Measurements from ENCODE around the gene EGFR.

Gene EGFR

GRCh38 chr7:55059021-55059420 is 40.2 kb downstream of the EGFR start:
- no peak overlapping the region for H3K9ac ChIP-seq (ENCODE audit: low read depth, low read length)
- H3K36me3 ChIP-seq (ENCODE audit: control insufficient read depth, insufficient read depth, low read length), result no peaks in the 10 kb centered on the region
- no peaks in the 10 kb centered on the region for H3K4me1 ChIP-seq (ENCODE audit: control insufficient read depth, insufficient read depth, low read length)
- H3K4me3 ChIP-seq (ENCODE audit: low read depth, low read length), result no peak overlapping the region
- H3K9me3 ChIP-seq (ENCODE audit: control insufficient read depth, insufficient read depth, low read length), result no peaks in the 10 kb centered on the region
- no peaks in the 10 kb centered on the region for H3K27me3 ChIP-seq (ENCODE audit: control insufficient read depth, insufficient read depth, low read length)

DNA sequence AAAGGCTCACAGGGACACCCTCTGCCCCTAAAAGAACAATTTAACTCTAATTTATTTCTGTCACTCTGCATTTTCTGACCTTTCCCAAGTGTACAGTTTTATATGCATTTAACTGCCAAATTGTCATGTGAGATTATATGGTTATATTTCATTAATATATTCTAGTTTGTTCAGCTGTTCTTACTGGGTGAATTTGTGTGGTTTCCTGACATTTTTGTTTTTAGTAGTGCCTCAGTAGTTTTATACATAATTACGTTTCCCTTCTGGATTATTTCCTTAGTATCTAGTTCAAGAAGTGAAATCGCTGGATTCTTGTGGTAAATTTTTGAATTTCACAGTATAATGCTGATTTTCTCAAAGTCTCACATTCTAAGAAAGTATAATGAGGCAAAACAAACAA is 41.3 kb downstream of the EGFR start:
- Histone ChIP-seq H3K4me1 (ENCODE audit: control insufficient read depth, insufficient read depth, low read length) (no peaks in the 10 kb centered on the region), H3K27me3 (ENCODE audit: control insufficient read depth, insufficient read depth, low read length) (no peaks in the 10 kb centered on the region), H3K9me3 (ENCODE audit: control insufficient read depth, insufficient read depth, low read length) (no peaks in the 10 kb centered on the region), H3K9ac (ENCODE audit: low read depth, low read length) (no peak overlapping the region), H3K4me3 (ENCODE audit: low read depth, low read length) (no peak overlapping the region), H3K36me3 (ENCODE audit: control insufficient read depth, insufficient read depth, low read length) (no peaks in the 10 kb centered on the region)

GRCh38 chr7:55060636-55061022 is 41.8 kb downstream of the EGFR start:
- peaks cover 4% of the 10 kb centered on the region for H3K4me1 ChIP-seq (ENCODE audit: control insufficient read depth, insufficient read depth, low read length)
- no peak overlapping the region for H3K4me3 ChIP-seq (ENCODE audit: low read depth, low read length)
- H3K9ac ChIP-seq (ENCODE audit: low read depth, low read length), result no peak overlapping the region
- H3K36me3 ChIP-seq (ENCODE audit: control insufficient read depth, insufficient read depth, low read length), result no peaks in the 10 kb centered on the region
- H3K9me3 ChIP-seq (ENCODE audit: control insufficient read depth, insufficient read depth, low read length), result no peaks in the 10 kb centered on the region
- H3K27me3 ChIP-seq (ENCODE audit: control insufficient read depth, insufficient read depth, low read length), result no peaks in the 10 kb centered on the region

DNA sequence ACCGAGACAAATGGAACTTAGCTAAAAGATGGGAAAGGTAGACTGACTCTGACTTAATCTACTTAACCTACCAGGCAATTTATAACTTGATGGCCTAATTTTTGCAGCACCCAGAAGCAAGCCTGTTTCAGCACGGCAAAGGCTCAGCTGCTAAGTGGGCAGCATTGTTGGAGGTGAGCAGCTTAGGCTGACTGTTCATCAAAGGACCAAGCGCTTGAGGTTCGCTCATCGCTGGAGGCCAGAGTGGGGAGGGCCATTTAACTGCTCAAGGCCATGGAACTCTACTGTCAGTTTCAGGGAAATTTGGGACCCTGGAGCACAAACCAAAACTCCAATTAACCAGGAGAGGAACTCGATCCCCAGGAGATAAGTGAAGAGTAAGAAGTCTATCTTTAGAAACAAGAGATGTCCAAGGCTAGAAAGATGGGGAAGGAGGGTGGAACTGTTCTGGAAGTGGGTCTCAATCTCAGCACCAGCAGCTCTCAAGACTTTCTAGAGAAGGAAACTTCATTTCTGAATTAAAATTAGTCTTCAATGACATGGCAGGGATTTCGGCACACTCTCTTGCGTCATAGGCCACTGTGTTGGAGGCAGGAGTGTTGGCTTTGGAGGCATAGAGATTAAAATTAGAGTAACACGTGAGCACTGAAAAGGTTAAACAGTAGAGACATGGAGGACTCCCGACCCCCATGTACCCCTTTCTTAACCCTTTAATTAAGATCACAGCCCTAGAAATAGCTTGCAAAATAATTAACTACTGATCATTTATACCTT is 43.1 kb downstream of the EGFR start:
- H3K36me3 ChIP-seq (ENCODE audit: control insufficient read depth, insufficient read depth, low read length), result no peaks in the 10 kb centered on the region
- H3K4me1 ChIP-seq (ENCODE audit: control insufficient read depth, insufficient read depth, low read length), result peaks cover 13% of the 10 kb centered on the region
- no peak overlapping the region for H3K9ac ChIP-seq (ENCODE audit: low read depth, low read length)
- no peak overlapping the region for H3K4me3 ChIP-seq (ENCODE audit: low read depth, low read length)
- H3K9me3 ChIP-seq (ENCODE audit: control insufficient read depth, insufficient read depth, low read length), result no peaks in the 10 kb centered on the region
- no peaks in the 10 kb centered on the region for H3K27me3 ChIP-seq (ENCODE audit: control insufficient read depth, insufficient read depth, low read length)

- Histone ChIP-seq H3K9ac (ENCODE audit: low read depth, low read length) (no peak overlapping the region), H3K36me3 (ENCODE audit: control insufficient read depth, insufficient read depth, low read length) (no peaks in the 10 kb centered on the region), H3K4me3 (ENCODE audit: low read depth, low read length) (no peak overlapping the region), H3K9me3 (ENCODE audit: control insufficient read depth, insufficient read depth, low read length) (no peaks in the 10 kb centered on the region), H3K4me1 (ENCODE audit: control insufficient read depth, insufficient read depth, low read length) (peaks cover 15% of the 10 kb centered on the region), H3K27me3 (ENCODE audit: control insufficient read depth, insufficient read depth, low read length) (no peaks in the 10 kb centered on the region)
Measured at GRCh38 chr7:55063061-55063460, 44.2 kb downstream of the EGFR start.

DNA sequence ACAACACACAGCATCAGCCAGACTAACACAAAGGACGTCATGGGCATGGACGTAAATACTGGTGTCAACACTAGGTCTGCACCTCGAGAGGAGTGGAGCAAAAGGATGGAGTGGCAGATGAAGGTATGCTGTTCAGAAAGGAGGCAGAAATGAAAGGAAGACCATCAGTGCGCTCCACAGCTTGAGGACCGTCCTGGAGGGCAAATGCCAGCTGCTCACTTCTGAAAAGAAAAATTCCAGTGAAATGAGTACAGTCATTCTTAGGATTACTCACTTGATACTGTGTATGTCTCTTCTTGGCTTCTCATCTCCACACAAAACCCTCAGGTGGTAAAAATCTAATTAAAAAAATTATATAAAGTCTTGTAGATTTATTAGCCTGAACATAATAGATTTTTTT is 44.8 kb downstream of the EGFR start:
- H3K4me3 ChIP-seq (ENCODE audit: low read depth, low read length), result no peak overlapping the region
- no peaks in the 10 kb centered on the region for H3K27me3 ChIP-seq (ENCODE audit: control insufficient read depth, insufficient read depth, low read length)
- no peaks in the 10 kb centered on the region for H3K9me3 ChIP-seq (ENCODE audit: control insufficient read depth, insufficient read depth, low read length)
- no peak overlapping the region for H3K9ac ChIP-seq (ENCODE audit: low read depth, low read length)
- H3K4me1 ChIP-seq (ENCODE audit: control insufficient read depth, insufficient read depth, low read length), result peaks cover 15% of the 10 kb centered on the region
- no peaks in the 10 kb centered on the region for H3K36me3 ChIP-seq (ENCODE audit: control insufficient read depth, insufficient read depth, low read length)

DNA sequence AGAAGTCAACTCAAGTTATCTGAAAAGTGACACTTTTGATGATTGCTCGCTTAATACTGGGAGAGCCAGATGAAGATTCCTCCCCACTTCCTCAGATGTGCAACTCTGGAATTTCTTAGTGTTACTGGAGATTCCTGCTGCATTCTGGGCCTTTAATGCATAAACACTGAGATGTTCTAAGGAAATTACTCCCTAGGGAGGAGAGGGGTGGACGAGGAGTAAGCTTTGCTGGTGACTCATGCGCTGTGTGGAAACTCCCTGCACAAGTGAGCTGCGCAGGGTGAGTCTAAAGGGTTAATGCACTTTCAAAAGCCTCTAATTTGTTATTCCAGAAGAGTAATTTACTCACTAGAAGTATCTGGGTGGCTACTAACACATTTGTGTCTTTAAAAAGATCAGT is 46.3 kb downstream of the EGFR start:
- no peak overlapping the region for H3K9ac ChIP-seq (ENCODE audit: low read depth, low read length)
- H3K27me3 ChIP-seq (ENCODE audit: control insufficient read depth, insufficient read depth, low read length), result no peaks in the 10 kb centered on the region
- H3K36me3 ChIP-seq (ENCODE audit: control insufficient read depth, insufficient read depth, low read length), result no peaks in the 10 kb centered on the region
- no peak overlapping the region for H3K4me3 ChIP-seq (ENCODE audit: low read depth, low read length)
- H3K4me1 ChIP-seq (ENCODE audit: control insufficient read depth, insufficient read depth, low read length), result peaks cover 15% of the 10 kb centered on the region
- no peaks in the 10 kb centered on the region for H3K9me3 ChIP-seq (ENCODE audit: control insufficient read depth, insufficient read depth, low read length)

- Histone ChIP-seq H3K4me3 (ENCODE audit: low read depth, low read length) (no peak overlapping the region), H3K27me3 (ENCODE audit: control insufficient read depth, insufficient read depth, low read length) (no peaks in the 10 kb centered on the region), H3K9me3 (ENCODE audit: control insufficient read depth, insufficient read depth, low read length) (no peaks in the 10 kb centered on the region), H3K9ac (ENCODE audit: low read depth, low read length) (no peak overlapping the region), H3K4me1 (ENCODE audit: control insufficient read depth, insufficient read depth, low read length) (peaks cover 15% of the 10 kb centered on the region), H3K36me3 (ENCODE audit: control insufficient read depth, insufficient read depth, low read length) (no peaks in the 10 kb centered on the region)
Measured at GRCh38 chr7:55065511-55066229, 46.9 kb downstream of the EGFR start.

- Histone ChIP-seq H3K27me3 (ENCODE audit: control insufficient read depth, insufficient read depth, low read length) (no peaks in the 10 kb centered on the region), H3K36me3 (ENCODE audit: control insufficient read depth, insufficient read depth, low read length) (no peaks in the 10 kb centered on the region), H3K4me3 (ENCODE audit: low read depth, low read length) (no peak overlapping the region), H3K9ac (ENCODE audit: low read depth, low read length) (no peak overlapping the region), H3K4me1 (ENCODE audit: control insufficient read depth, insufficient read depth, low read length) (peaks cover 15% of the 10 kb centered on the region), H3K9me3 (ENCODE audit: control insufficient read depth, insufficient read depth, low read length) (no peaks in the 10 kb centered on the region)
Measured at GRCh38 chr7:55066524-55066923, 47.7 kb downstream of the EGFR start.

DNA sequence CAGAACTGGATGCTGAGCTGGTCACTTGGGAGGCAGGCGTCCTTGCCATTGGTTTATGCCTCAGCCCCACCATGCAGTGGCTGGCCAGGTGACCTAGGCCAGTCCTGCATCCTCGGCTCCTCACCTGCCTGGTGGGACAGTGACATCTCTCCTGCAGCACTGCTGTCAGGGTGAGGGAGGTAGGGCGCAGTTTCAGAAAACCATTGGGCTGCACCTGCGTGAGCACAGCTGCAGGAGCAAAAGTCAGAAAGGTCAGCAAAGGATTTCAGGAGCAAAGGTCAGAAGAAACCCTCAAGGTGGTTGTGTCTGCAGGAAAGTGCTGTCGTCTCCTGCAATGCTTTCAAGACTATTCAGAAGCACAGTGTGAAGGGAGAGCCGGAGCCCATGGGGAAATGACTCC is 48.1 kb downstream of the EGFR start:
- peaks cover 15% of the 10 kb centered on the region for H3K4me1 ChIP-seq (ENCODE audit: control insufficient read depth, insufficient read depth, low read length)
- H3K9me3 ChIP-seq (ENCODE audit: control insufficient read depth, insufficient read depth, low read length), result no peaks in the 10 kb centered on the region
- H3K27me3 ChIP-seq (ENCODE audit: control insufficient read depth, insufficient read depth, low read length), result no peaks in the 10 kb centered on the region
- no peak overlapping the region for H3K4me3 ChIP-seq (ENCODE audit: low read depth, low read length)
- H3K36me3 ChIP-seq (ENCODE audit: control insufficient read depth, insufficient read depth, low read length), result no peaks in the 10 kb centered on the region
- H3K9ac ChIP-seq (ENCODE audit: low read depth, low read length), result no peak overlapping the region

DNA sequence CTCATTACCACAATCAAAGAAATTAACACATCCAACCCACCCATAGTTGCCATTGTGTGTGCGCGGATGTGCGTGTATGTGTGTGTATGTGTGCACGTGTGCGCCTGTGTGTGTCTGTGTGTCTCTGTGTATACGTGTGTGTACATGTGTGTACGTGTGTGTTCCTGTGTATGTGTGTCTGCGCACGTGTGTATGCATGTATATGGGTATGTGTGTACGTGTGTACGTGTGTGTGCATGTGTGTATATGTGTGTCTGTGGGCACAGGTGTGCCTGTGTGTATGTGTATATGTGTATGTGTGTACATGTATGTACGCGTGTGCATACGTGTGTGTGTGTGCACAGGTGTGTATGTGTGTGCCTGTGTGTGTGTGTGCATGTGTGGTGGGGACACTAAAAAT is 48.9 kb downstream of the EGFR start:
- H3K4me3 ChIP-seq (ENCODE audit: low read depth, low read length), result no peak overlapping the region
- no peaks in the 10 kb centered on the region for H3K27me3 ChIP-seq (ENCODE audit: control insufficient read depth, insufficient read depth, low read length)
- peaks cover 15% of the 10 kb centered on the region for H3K4me1 ChIP-seq (ENCODE audit: control insufficient read depth, insufficient read depth, low read length)
- H3K36me3 ChIP-seq (ENCODE audit: control insufficient read depth, insufficient read depth, low read length), result no peaks in the 10 kb centered on the region
- H3K9ac ChIP-seq (ENCODE audit: low read depth, low read length), result no peak overlapping the region
- no peaks in the 10 kb centered on the region for H3K9me3 ChIP-seq (ENCODE audit: control insufficient read depth, insufficient read depth, low read length)

DNA sequence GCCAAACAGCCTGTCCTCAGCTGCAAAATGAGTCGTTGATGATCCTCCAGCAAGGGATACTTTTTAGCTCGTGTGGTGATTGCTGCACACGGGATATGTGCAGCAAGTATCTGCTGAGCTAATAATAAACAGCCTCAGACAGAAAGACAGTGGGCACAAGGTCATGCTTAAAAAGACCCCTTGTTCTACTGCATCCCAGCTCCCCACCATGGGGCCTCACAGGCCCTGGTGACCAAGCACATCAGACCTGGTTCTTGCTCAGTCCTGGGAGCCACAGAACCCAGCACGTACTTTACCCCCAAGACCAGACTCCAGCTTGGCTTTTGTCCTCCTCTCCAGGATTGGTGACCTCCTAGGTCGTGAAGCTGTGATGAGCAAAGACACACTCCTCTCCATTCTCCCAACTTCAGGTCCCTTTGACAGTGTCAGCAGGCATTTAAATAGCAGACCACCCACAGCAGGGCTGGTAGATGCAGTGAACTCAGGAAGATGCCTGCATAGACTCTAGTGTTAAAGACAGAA is 50.5 kb downstream of the EGFR start:
- no peak overlapping the region for H3K9ac ChIP-seq (ENCODE audit: low read depth, low read length)
- no peaks in the 10 kb centered on the region for H3K27me3 ChIP-seq (ENCODE audit: control insufficient read depth, insufficient read depth, low read length)
- peaks cover 15% of the 10 kb centered on the region for H3K4me1 ChIP-seq (ENCODE audit: control insufficient read depth, insufficient read depth, low read length)
- no peak overlapping the region for H3K4me3 ChIP-seq (ENCODE audit: low read depth, low read length)
- no peaks in the 10 kb centered on the region for H3K9me3 ChIP-seq (ENCODE audit: control insufficient read depth, insufficient read depth, low read length)
- no peaks in the 10 kb centered on the region for H3K36me3 ChIP-seq (ENCODE audit: control insufficient read depth, insufficient read depth, low read length)
